Right cardiac atrium (tissue), 5 donors: ENCODE results near the gene PHLDA2. TPM values are rescaled to one million over a fixed set of nuclear protein-coding genes. Genes with fewer than 3 reads are reported as not detected.

Experiments
- ATAC-seq, 2 donors: fragments of 200-7000 bp; cut with Tn5 transposase; one replicate each; pipeline versions ENCODE4 v1.8.0 to v1.9.1; 2020; ENCODE audit warnings: moderate library complexity in 2 of 2, mild to moderate bottlenecking in 1 of 2
- DNase-seq, 3 donors: peaks; one replicate each; pipeline ENCODE4 v3.0.0-alpha.2; 2020
- H3K27ac ChIP-seq: one replicate; pipeline ENCODE4 v1.5.1; 2013; ENCODE audit warnings: mild to moderate bottlenecking, low read length, control low read depth, moderate library complexity
- H3K27me3 ChIP-seq: one replicate; pipeline ENCODE4 v1.6.1; 2013; ENCODE audit not compliant: control insufficient read depth, insufficient read depth
- H3K4me1 ChIP-seq: one replicate; pipeline ENCODE4 v1.6.1; 2013; ENCODE audit warnings: low read length; ENCODE audit not compliant: control insufficient read depth, insufficient read depth
- H3K4me3 ChIP-seq: one replicate; pipeline ENCODE4 v1.5.1; 2013; ENCODE audit warnings: low read length, control low read depth
- H3K9me3 ChIP-seq: one replicate; pipeline ENCODE4 v1.6.1; 2013; ENCODE audit warnings: low read length; ENCODE audit not compliant: control insufficient read depth
- WGBS: extraction: QIAGEN DNeasy Blood & Tissue Kit; methylation state at CpG from one replicate; pipeline ENCODE4 v1.1.7; 2013; 5-methylcytosine and 5-hydroxymethylcytosine counted together
- intact Hi-C, 4 donors: fragments of 100-400 bp; cut with DNase I; formaldehyde crosslinking; loops; one replicate each; pipeline versions ENCODE4 v1.11.0 to v1.14.0; 2022 to 2023
- long read RNA-seq, 4 donors: library from polyadenylated mRNA; unstranded; transcript quantifications; one replicate each; pipeline ENCODE4 v2.0.0, GENCODE V29; 2020 to 2021
- polyA plus RNA-seq: library from polyadenylated mRNA; stranded (reverse); fragments of 200-250 nt; gene quantifications from one replicate; pipeline ENCODE4 v1.2.3, GENCODE V29; 2013
- total RNA-seq, 4 donors: library from RNA; stranded (reverse); fragmentation: NEBNext Ultra II Directional; extraction: Animal tissue kit (Norgen Biotek cat#: 25700); gene quantifications; one replicate each; pipeline ENCODE4 v1.2.1, GENCODE V29; 2021
- donor health status: healthy with polysubstance abuse.
- donor health status: DM: no; HTN: yes; CAD: no.
- donor health status: DM: no; HTN: no; CAD: no.
- donor health status: DM: no; HTN: yes; CAD: no; lungs with severe emphysema.
- donor health status: DM: yes; HTN: yes; CAD: no.

PHLDA2 gene
- total RNA-seq: 1 to 10 TPM in 1 of 4 donors, under 1 TPM in 2, not detected in 1; 0.57 to 2.1 (median 0.74) TPM
- polyA plus RNA-seq: 2.0 TPM
- long read RNA-seq, donor 1, partial matches to known transcripts: 0 of 2 reads
- long read RNA-seq, donor 1, other reads (novel, unspliced or antisense): 0 of 2 reads
- long read RNA-seq, donor 2: 0 reads
- long read RNA-seq, donor 3: 0 reads
- long read RNA-seq, donor 4, partial matches to known transcripts: 1 of 2 reads
- long read RNA-seq, donor 4, other reads (novel, unspliced or antisense): 0 of 2 reads

- Histone ChIP-seq H3K4me3 (peak within 1 kb of the TSS; percentile 21), H3K27ac (no peak within 1 kb of the TSS), H3K9me3 (no peaks in the 10 kb centered on the region), H3K4me1 (peaks cover 3% of the 10 kb centered on the region), H3K27me3 (no peaks in the 10 kb centered on the region)
- intact Hi-C loops: no loop called here
- ATAC-seq (peak; percentile 4 to 13), DNase-seq (peak; percentile 67 to 82 (median 78))
- 1% methylated on average over 111 of the region's 113 CpGs for WGBS
These were observed at the start of gene PHLDA2 for GRCh38 chr11:2928605-2929530. TSS of gene PHLDA2 (minus strand) at chr11:2929420. CDS start at chr11:2929364, 56 bp downstream.

DNA sequence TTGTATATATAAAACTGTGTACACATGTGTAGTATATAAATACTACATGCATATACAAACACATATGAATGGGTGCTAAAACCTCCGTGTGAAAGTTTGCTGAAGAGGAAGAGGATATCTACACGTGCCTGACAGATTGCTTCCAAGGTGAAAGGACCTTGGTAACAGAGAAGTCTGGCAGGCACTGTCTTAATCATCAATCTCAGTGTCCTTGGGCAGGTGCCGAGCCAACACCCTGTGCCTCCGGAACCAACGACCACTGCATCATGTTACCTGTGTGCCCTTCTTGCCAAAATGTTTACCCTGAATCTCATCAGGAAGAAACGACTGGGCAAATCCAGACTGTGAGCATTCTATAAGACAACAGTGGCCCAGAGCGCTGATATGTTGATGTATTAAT lies 47.9 kb upstream of the PHLDA2 start:
- WGBS: 73% methylated on average over 7 of the region's 7 CpGs
- intact Hi-C loops: no loop called here
- peaks cover 7% of the 10 kb centered on the region for H3K4me1 ChIP-seq
- H3K4me3 ChIP-seq: no peak overlapping the region
- no peaks in the 10 kb centered on the region for H3K27me3 ChIP-seq
- H3K27ac ChIP-seq: no peak overlapping the region
- H3K9me3 ChIP-seq: no peaks in the 10 kb centered on the region
- ATAC-seq (no peak), DNase-seq (no peak)

- intact Hi-C loops: no loop called here
- Histone ChIP-seq H3K4me1 (peaks cover 4% of the 10 kb centered on the region), H3K9me3 (no peaks in the 10 kb centered on the region), H3K27ac (no peak overlapping the region), H3K4me3 (no peak overlapping the region), H3K27me3 (no peaks in the 10 kb centered on the region)
- 75% methylated on average over 6 of the region's 6 CpGs for WGBS
- ATAC-seq (no peak), DNase-seq (no peak)
These were observed 47.3 kb upstream of the PHLDA2 start for GRCh38 chr11:2976294-2977063.

- peaks cover 3% of the 10 kb centered on the region for H3K4me1 ChIP-seq
- H3K4me3 ChIP-seq: no peak overlapping the region
- DNase-seq (no peak), ATAC-seq (peak; percentile 65 to 71)
- intact Hi-C loops: no loop called here
- no peaks in the 10 kb centered on the region for H3K27me3 ChIP-seq
- H3K9me3 ChIP-seq: no peaks in the 10 kb centered on the region
- H3K27ac ChIP-seq: no peak overlapping the region
- WGBS: 75% methylated on average over 4 of the region's 4 CpGs
These were observed 46.4 kb upstream of the PHLDA2 start for GRCh38 chr11:2975594-2975993.

DNA sequence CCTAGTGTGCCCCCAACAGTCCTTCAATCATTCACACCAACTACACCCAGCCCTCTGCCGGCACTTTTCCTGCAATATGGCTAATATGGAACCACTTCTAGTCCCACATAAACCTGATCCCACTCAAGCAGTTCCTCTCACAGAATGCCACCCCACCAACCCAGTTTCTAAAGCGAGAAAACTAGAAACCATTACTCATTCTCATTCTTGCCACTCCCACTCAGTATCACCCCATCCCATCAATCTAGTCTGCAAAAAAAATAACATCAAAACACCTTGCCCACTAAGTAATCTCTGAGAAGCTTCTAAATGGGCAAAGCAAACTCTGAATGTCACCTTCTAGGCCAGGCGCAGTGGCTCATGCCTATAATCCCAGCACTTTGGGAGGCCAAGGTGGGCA lies 45.1 kb upstream of the PHLDA2 start:
- DNase-seq (no peak), ATAC-seq (no peak)
- H3K27ac ChIP-seq: no peak overlapping the region
- intact Hi-C loops: no loop called here
- no peak overlapping the region for H3K4me3 ChIP-seq
- peaks cover 1% of the 10 kb centered on the region for H3K4me1 ChIP-seq
- H3K27me3 ChIP-seq: no peaks in the 10 kb centered on the region
- 96% methylated on average over 3 of the region's 3 CpGs for WGBS
- no peaks in the 10 kb centered on the region for H3K9me3 ChIP-seq

DNA sequence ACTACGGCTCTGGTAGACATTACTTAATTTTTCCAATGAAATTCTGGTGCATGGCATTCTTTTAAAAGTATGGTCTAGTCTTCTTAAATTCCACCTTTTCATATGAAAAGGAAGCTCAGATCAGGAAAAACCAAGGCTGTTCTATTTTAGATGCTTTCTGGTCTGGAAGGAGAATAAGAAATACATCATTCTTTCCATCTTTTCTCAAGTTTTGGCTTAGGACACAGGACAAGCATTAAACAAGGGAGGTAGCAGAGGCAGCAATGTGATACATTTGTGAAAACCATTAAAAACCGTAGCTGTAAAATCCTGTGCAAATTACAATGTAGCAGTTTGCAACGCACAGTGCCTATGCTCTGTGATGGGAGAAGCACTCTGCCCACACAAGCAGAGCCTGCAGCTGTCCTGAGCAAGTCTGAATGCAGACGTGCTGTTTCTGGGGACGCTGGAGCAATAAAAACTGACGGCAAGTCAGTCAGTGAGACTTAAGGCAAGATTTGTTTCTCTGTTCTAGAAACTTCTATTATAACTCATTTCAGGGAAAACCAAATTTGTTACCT lies 39.2 kb upstream of the PHLDA2 start:
- Histone ChIP-seq H3K27ac (no peak overlapping the region), H3K4me3 (no peak overlapping the region), H3K27me3 (no peaks in the 10 kb centered on the region), H3K4me1 (no peaks in the 10 kb centered on the region), H3K9me3 (no peaks in the 10 kb centered on the region)
- WGBS: 83% methylated on average over 6 of the region's 6 CpGs
- ATAC-seq (no peak), DNase-seq (no peak)
- intact Hi-C loops: no loop called here

DNA sequence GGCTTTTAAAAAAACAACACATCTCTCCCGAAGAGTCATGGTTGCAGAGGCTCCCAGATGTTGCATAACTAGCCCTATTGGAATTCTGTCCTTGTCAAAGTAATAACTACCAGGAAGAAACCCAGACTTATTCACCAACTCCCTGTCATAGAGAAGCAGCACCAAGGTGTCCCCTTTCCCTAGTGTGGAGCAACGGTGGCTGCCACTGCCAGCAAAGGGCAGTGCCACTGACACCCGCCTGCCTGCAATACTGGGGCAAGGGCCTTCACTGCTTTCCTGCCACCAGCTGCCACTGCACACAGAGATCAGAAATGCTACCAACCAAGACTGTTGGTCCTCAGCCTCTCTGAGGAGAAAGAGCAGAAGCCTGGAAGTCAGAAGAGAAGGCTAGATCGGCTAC lies 35.6 kb upstream of the PHLDA2 start:
- 90% methylated on average over 4 of the region's 4 CpGs for WGBS
- no peaks in the 10 kb centered on the region for H3K27me3 ChIP-seq
- no peak overlapping the region for H3K4me3 ChIP-seq
- no peak for ATAC-seq
- intact Hi-C loops: no loop called here
- no peak overlapping the region for H3K27ac ChIP-seq
- DNase-seq: no peak
- H3K9me3 ChIP-seq: no peaks in the 10 kb centered on the region
- H3K4me1 ChIP-seq: no peaks in the 10 kb centered on the region

- 96% methylated on average over 6 of the region's 6 CpGs for WGBS
- intact Hi-C loops: no loop called here
- H3K9me3 ChIP-seq: no peaks in the 10 kb centered on the region
- no peaks in the 10 kb centered on the region for H3K27me3 ChIP-seq
- DNase-seq (no peak), ATAC-seq (no peak)
- no peak overlapping the region for H3K27ac ChIP-seq
- no peak overlapping the region for H3K4me3 ChIP-seq
- H3K4me1 ChIP-seq: no peaks in the 10 kb centered on the region
These were observed 34.5 kb upstream of the PHLDA2 start for GRCh38 chr11:2963761-2964160.

DNA sequence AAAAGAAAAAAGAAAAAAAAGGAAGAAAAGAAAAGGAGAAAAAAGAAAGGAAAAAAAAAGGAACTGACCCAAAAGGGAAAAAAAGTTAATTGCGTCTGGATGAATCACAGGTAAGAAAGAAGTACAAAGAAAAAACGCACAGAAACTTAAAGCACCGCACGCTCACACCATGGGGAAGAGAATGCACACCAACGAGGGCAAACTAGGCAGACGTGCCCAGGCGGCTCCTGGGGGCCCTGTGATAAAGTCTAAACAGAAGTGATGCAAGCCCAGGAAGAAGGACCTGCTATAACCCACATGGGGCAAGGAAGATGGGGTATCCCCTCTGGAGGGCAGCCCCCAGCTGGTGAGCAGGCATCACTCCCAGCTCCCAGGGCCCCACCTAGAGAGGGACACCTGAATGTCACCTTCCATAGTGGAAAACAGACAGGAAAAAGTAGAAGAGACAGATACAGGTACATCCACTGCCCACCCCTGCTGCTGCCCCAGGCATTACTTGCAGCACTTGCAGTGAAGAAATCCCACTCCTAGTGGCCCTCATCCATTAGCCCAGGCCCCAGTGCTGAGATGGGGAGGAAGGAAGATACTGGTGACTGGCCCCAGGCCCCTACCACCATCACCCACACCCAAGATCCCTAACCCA lies 34.0 kb upstream of the PHLDA2 start:
- ATAC-seq (no peak), DNase-seq (no peak)
- Histone ChIP-seq H3K27me3 (no peaks in the 10 kb centered on the region), H3K9me3 (no peaks in the 10 kb centered on the region), H3K27ac (no peak overlapping the region), H3K4me1 (no peaks in the 10 kb centered on the region), H3K4me3 (no peak overlapping the region)
- 86% methylated on average over 7 of the region's 7 CpGs for WGBS
- intact Hi-C loops: no loop called here

- Histone ChIP-seq H3K9me3 (no peaks in the 10 kb centered on the region), H3K27ac (no peak overlapping the region), H3K4me3 (no peak overlapping the region), H3K4me1 (no peaks in the 10 kb centered on the region), H3K27me3 (no peaks in the 10 kb centered on the region)
- 76% methylated on average over 5 of the region's 5 CpGs for WGBS
- ATAC-seq (no peak), DNase-seq (no peak)
- intact Hi-C loops: no loop called here
These were observed 31.9 kb upstream of the PHLDA2 start for GRCh38 chr11:2961080-2961479.
